Measurements from ENCODE around the gene NKD1.

NKD1 gene

DNA sequence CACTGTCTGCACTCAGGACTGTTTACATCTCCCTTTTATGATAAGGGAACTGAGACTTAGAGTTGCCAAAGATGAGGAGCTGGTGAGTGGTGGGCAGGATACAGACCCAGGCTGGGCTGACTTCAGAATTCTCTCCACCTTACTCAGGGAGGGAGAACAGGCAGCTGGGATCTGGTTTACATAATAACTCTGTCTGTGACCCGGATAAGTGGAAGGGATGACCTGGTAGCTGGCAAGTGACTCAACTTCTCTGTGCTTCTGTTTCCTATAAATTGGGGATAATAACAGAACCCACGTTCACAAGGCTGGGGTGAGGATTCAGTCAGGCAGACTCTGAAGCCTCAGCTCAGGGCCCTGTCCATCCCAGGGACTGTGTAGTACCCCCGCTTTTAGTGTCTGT, 130.3 kb downstream of the NKD1 start:
- DNase-seq, result no peak

GRCh38 chr16:50679266-50679665, 131.1 kb downstream of the NKD1 start:
- no peak for DNase-seq

GRCh38 chr16:50679676-50680555, 131.7 kb downstream of the NKD1 start:
- no peak for DNase-seq

- DNase-seq, result no peak
Observed at GRCh38 chr16:50680556-50680893, 132.3 kb downstream of the NKD1 start.

DNA sequence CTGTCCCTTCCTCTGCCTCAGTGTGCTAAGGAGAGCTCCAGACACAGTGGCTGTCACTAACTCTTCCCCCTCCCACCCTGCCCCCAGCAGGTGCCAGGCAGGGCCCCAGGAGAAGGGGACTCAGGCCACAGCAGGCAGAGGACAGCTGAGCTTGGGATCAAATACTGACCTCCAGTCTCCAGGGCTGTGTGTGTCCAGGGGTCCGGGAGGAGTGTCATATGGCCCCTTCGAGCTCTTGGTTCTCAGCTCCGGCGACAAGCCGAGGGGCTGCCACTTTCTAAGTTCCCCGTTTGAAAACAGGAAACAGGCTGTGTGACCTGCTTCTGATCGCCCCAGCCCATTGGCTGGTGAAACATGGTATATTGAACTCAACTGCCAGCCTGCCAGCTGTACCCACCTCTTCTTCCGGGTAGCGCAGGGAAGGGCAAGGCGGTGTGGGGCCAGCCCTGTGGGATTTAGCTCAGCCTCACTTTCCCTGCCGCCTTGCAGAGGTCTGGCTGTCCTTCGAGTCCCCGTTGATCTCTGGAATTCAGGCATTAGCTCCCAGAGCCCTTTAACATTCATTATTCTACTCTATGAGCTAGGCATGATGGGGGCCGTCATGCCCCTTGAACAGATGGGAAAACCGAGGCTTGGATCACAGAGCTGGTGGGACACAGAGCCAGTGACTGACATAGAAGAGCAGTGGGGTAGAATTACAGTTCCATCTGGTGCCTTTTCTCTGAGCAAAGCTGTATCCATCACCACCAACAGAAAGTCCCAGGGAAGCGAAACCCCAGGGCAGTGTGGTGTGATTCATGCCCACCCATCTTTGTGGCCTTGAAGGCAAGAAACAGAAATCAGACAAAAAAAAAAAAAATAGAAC, 133.1 kb downstream of the NKD1 start, which contains the start of gene SNX20:
Gene SNX20 (minus strand): TSS at position 292 of the 865 bp plus-strand sequence. CDS start 3,786 bp downstream, outside the sequence.
- DNase-seq, result peak; percentile 56

GRCh38 chr16:50683689-50684374, 135.6 kb downstream of the NKD1 start:
- DNase-seq, result peak; percentile 76

DNA sequence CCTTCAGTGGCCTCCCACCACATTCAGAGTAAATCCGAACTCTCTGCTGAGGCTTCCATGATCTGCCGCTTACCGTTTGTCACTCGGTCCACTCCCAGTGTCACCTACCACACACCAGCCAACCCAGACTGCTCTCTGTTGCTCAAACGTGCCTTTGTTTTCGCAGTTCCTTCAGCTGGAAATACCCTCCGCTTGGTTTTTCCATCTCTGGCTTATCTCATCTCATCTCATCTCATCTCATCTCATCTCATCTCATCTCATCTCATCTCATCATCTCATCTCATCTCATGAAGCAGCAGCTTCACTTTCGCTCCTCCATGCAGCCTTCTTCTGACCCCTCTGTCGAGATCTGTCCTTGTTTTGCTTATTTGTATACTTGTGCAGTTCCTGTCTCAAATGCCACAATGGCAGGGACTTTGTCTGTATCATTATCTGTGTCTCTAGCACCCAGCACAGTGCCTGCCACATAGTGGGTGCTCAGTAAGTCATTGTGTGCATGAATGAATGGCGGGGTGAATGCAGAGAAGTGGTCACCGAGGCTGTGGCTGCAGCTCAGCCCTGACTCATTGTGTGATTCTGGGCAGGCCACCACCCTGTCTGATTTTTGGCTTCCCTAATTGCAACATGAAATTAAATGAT, 136.7 kb downstream of the NKD1 start:
- no peak for DNase-seq

DNA sequence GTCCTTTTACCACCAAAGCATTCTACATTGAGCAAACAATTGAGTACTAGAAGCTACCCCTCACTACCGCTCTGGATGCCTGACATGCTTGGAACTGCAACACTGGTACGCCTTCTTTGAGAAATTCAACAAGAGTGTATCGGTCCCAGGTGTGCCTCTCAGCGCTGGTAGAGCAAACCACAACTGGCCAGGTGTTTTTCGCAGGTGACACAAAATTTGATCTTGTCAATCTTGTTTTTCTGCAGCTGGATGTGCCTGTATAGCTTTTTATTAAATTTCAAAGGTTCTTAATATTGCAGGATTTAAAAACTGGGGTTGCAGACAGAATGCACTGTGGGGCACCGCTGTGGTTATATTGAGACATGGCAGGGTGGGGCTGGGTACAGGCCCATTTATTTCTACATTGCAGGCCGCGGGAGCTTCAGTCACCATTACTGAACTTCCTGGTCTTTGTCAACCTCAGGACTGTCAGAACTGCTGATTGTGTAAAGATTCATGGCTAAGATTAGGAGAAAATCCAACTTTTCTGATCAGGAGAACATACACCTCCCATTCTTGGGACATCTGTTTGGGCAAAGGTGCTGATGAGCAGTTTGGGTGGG, 137.4 kb downstream of the NKD1 start:
- no peak for DNase-seq

DNA sequence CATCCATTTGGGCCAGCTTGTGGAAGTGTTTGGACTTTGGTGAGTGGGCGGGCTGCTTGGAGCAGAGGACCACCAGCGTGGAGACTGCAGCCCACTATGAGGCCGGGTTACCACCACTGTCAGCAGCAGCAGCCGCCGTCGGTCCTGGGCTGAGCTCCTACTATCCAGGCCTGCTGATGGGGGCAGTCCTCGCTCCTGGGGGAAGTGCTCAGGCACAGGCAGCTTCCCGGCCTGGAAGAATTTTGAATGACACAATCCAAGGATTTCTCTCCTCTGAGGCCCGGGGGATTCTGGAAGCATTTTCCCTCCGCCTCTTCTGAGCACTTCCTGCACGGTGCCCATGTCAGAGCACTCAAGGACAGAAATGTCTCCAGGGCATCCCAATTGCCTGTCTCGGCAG, 139.9 kb downstream of the NKD1 start:
- no peak for DNase-seq

GRCh38 chr16:50688867-50689266, 140.7 kb downstream of the NKD1 start:
- DNase-seq, result no peak

DNA sequence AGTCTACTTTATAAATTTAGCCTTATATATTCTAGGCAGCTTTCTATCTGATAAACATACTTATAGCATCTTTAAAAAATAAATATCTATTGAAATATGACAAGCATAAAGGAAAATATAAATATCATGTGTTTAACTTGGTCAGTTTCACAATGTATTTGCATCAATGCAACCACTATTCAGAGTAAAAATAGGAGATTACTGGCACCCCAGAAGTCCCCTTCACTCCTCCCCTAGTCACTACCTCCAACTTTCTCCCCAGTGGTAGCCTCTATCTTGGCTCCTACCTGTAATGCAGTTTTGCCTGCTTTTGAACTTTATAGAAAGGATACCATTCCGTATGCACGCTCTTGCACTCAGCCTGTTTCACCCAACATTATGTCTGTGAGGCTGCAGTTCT, 142.0 kb downstream of the NKD1 start:
- no peak for DNase-seq

- no peak for DNase-seq
Observed at GRCh38 chr16:50692644-50692998, 144.4 kb downstream of the NKD1 start.

DNA sequence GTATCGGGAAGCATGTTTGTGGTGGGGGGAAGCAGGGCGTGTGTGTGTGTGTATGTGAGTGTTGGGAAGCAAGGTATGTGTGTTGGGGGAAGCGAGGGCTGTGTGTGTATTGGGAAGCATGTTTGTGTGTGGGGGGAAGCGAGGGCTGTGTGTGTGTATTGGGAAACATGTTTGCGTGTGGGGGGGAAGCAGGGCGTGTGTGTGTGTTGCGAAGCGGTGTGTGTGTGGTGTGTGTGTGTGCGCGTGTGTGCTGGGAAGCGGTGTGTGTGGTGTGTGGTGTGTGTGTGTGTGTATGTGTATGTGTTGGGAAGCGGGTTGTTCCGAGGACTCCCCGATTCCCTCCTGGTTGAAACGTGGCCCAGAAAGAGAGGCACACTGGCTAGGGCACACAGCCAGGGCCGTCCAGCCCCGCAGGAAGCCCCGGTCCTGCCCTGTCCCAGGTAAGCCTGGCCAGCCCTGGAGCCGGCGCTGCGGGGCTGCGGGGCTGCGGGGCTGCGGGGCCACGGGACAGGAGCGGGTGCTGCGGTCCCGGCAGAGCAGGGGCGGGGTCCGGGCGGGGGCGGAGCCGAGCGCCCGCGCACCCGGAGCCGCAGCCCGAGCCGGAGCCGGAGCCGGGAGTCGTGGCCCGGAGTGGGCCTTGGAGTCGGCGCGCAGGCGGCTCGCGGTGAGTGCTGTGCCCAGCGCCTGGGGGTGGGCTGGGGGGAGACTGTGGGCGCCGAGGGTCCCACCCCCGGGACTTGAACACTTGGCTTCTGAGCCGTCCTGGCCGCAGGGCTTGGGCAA, 145.0 kb downstream of the NKD1 start, which contains the start of gene NOD2:
Gene NOD2 (plus strand): TSS at position 608 of the 783 bp plus-strand sequence. CDS start 5,890 bp downstream, outside the sequence.
- DNase-seq, result no peak

DNA sequence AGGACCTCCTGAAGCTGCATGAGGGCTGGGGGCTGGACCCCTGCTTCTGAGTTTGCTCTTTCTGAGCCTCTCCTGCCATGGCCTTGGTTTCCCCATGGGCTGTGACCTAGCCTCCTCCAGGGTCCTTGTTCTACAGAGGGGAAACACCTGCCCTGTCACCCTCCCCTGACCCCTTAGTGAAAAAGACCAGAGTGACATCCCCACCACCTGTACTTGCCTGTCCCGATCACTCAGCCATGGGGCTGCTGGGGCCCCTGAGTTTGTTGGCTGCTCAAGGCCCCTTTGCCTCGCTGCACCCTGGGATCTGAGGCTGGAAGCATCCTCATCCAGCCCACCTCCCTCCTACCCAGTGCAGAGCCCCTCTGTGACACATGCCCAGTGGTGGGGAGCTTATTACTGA, 146.0 kb downstream of the NKD1 start:
- no peak for DNase-seq

DNA sequence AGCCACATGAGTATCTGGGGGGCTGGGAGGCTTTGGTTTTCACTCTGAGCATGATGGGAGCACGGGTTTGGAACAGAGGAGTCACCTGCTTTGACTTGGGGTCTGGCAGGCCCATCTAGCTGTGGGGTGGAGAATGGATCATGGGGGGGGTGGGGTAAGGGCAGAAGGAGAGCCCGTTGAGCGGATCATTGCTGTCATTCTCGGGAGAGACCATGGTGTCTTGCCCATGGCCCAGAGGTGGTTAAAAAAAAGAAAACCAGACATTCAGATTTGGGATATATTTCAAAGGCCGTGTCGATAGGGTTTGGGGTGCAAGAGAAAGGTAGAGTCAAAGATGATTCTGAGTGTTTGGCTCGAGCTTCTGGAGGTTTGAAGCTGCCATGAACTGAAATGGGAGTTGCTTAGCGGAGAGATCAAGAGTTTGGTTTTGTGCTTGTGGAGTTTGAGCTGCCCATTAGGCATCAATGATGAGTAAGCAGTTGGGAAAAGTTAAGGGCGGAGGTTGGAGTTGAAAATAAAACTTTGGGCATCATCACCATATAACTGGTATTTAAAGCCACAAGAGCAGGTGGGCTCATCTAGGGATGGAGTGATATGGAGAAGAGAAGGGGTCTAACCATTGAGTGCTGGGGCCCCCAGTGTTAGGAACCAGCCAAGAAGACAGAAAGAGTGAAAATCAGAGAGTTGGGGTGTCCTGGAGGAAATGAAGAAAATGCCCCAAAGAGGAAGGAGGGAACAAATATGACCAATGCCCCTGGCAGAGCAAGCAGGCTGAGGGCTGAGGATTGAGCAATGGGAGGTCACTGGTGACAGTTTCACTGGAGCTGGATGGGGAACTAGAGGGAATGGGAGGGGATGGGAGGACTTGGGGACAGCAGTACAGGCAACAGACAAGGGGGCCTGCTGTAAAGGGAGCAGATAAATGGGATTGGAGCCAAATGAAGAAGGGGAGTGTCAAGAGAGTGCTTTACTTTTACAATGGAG, 147.1 kb downstream of the NKD1 start:
- DNase-seq, result no peak

DNA sequence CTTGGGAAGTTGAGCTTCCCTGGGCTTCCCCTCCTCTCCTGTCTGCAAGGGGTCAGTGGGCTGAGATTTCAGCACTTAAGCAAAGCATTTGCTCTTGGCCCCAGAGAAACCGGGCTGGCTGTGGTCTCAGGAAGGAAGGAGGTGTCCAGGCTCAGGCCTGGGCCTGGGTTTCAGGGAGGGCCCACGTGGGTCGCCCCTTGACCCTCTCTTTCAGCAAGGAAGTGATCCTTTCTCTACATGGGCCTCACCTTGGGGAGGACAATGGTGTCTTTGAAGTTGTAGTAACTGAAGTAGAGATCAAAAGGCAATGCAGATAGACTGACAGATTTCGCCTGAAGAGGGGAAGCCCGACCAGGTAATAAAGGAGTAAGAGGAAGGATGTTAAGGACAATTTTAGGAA, 147.9 kb downstream of the NKD1 start:
- no peak for DNase-seq

- no peak for DNase-seq
Observed at GRCh38 chr16:50696575-50697420, 148.6 kb downstream of the NKD1 start.

DNA sequence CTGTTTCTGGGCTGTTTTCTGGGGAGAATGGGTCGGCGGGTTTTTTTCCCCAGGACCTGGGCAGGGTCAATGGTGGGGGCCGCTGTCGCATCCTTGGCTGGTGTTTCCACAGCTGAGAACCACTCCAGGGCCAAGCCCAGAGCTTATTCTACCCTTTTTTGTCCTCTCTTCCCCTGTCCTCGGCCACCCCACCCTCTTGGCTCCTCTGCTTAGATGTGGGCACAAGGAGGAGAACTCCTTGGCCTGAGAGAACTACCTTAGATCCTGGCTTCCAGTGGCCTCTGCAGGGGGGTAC, 149.2 kb downstream of the NKD1 start:
- no peak for DNase-seq

All from KG1 (cell line).